Measurements from ENCODE around the gene PCNX2. TPM values are rescaled to one million over a fixed set of nuclear protein-coding genes. Genes with fewer than 3 reads are reported as not detected.

PCNX2 gene
- total RNA-seq, 1 experiment from 2014 or later: 15.3 TPM

- no peak for TF ChIP-seq POLR2A (IDR thresholded peaks at IDR 0.05; ENCODE audit: borderline replicate concordance, extremely low read depth, insufficient read depth, insufficient read length)
- TF ChIP-seq ZNF274 (IDR thresholded peaks at IDR 0.05; ENCODE audit: low read depth, low read length): no peak
- TF ChIP-seq JUND (IDR thresholded peaks at IDR 0.05): no peak
- no peak for TF ChIP-seq EZH2phosphoT487 (IDR thresholded peaks at IDR 0.05; ENCODE audit: borderline replicate concordance)
- TF ChIP-seq CBX3 (IDR thresholded peaks at IDR 0.05; ENCODE audit: low read depth): no peak
- TF ChIP-seq SIN3A (IDR thresholded peaks at IDR 0.05; ENCODE audit: low read depth): no peak
- TF ChIP-seq YY1 (IDR thresholded peaks at IDR 0.05; ENCODE audit: extremely low read depth, insufficient replicate concordance, low read depth, low read length): no peak
- TF ChIP-seq TCF7L2 (IDR thresholded peaks at IDR 0.05; ENCODE audit: borderline replicate concordance, extremely low read depth, insufficient read depth, insufficient read length): no peak
- no peak for TF ChIP-seq EZH2 (IDR thresholded peaks at IDR 0.05)
- TF ChIP-seq ZFX (IDR thresholded peaks at IDR 0.05): no peak
- TF ChIP-seq ELF1 (IDR thresholded peaks at IDR 0.05; ENCODE audit: borderline replicate concordance, low read depth): no peak
- no peak for TF ChIP-seq EGR1 (IDR thresholded peaks at IDR 0.05; ENCODE audit: low read depth)
- no peak for TF ChIP-seq POLR2AphosphoS5 (IDR thresholded peaks at IDR 0.05; ENCODE audit: low read depth, low read length)
- TF ChIP-seq SRF (IDR thresholded peaks at IDR 0.05; ENCODE audit: low read depth): no peak
- TF ChIP-seq REST (IDR thresholded peaks at IDR 0.05; ENCODE audit: low read depth): no peak
- no peak for TF ChIP-seq FOSL1 (IDR thresholded peaks at IDR 0.05; ENCODE audit: low read depth)
- no peak for TF ChIP-seq CEBPB (IDR thresholded peaks at IDR 0.05; ENCODE audit: low read depth)
- TF ChIP-seq, protein P1, sequence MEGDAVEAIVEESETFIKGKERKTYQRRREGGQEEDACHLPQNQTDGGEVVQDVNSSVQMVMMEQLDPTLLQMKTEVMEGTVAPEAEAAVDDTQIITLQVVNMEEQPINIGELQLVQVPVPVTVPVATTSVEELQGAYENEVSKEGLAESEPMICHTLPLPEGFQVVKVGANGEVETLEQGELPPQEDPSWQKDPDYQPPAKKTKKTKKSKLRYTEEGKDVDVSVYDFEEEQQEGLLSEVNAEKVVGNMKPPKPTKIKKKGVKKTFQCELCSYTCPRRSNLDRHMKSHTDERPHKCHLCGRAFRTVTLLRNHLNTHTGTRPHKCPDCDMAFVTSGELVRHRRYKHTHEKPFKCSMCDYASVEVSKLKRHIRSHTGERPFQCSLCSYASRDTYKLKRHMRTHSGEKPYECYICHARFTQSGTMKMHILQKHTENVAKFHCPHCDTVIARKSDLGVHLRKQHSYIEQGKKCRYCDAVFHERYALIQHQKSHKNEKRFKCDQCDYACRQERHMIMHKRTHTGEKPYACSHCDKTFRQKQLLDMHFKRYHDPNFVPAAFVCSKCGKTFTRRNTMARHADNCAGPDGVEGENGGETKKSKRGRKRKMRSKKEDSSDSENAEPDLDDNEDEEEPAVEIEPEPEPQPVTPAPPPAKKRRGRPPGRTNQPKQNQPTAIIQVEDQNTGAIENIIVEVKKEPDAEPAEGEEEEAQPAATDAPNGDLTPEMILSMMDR (IDR thresholded peaks at IDR 0.05 in 2 of 3, conservative IDR thresholded peaks at IDR 0.05 in 1 of 3; ENCODE audit: borderline replicate concordance in 1 of 3, insufficient read depth in 1 of 3, low read depth in 2 of 3, low read length in 2 of 3): no peak
- TF ChIP-seq RAD21 (IDR thresholded peaks at IDR 0.05; ENCODE audit: low read depth): no peak
- TF ChIP-seq MAX (IDR thresholded peaks at IDR 0.05): no peak
- POLR2A ChIA-PET: no interaction called here
- Histone ChIP-seq H3K9me3 (ENCODE audit: control insufficient read depth in 1 of 2, insufficient read depth in 1 of 2, low read depth in 1 of 2, low read length in 2 of 2) (no peaks in the 10 kb centered on the region), H3K9ac (ENCODE audit: low read length) (no peak overlapping the region), H3K27me3 (ENCODE audit: insufficient read depth, low read length) (no peaks in the 10 kb centered on the region), H3K79me2 (ENCODE audit: insufficient read depth, low read length) (no peaks in the 10 kb centered on the region), H4K20me1 (ENCODE audit: insufficient read depth) (no peaks in the 10 kb centered on the region), H3K36me3 (ENCODE audit: control insufficient read depth in 1 of 2, insufficient read depth in 2 of 2, low read length in 2 of 2) (no peaks in the 10 kb centered on the region; a peak in 1 of 4 replicates), H3K27ac (ENCODE audit: low read depth, low read length) (no peak overlapping the region), H2AFZ (ENCODE audit: low read depth, low read length, poor library complexity, severe bottlenecking) (no peak overlapping the region), H3K4me3 (replicated peaks in 1 of 2; ENCODE audit: low read depth in 1 of 2, low read length in 2 of 2) (no peak overlapping the region), H3K4me1 (ENCODE audit: control insufficient read depth in 1 of 2, insufficient read depth in 2 of 2, low read length in 2 of 2) (no peaks in the 10 kb centered on the region), H3K4me2 (ENCODE audit: low read length) (no peak overlapping the region), H3K9me2 (ENCODE audit: insufficient read depth) (no peaks in the 10 kb centered on the region)
- CTCF ChIA-PET: no interaction called here
- BruUV-seq (replicated peaks): no TSS peak
- ATAC-seq (no peak), DNase-seq (ENCODE audit: low read depth, low spot score) (no peak)
- intact Hi-C loops (cut with micrococcal nuclease): no loop called here
- RAD21 ChIA-PET (ENCODE audit: low non-redundant PET in 1 of 2, low total read pairs in 2 of 2, uncharacterized antibody in 2 of 2, unreplicated experiment in 2 of 2): no interaction called here
These were observed 137.2 kb downstream of the PCNX2 start for GRCh38 chr1:233158322-233158721.

All from HCT116 (cell line).